DOHH2 (cell line): ENCODE data around the gene PSG4.
A peak's percentile ranks its signal among the peaks of the same experiment; 100 is the strongest.
"Not testable (repeated sequence)": the region's sequence is repeated elsewhere in the genome, so short reads cannot be mapped to it uniquely, and the experiment has no call there.

Source experiments
- H3F3A ChIP-seq: fragments of 200-600 bp; sonication (generic), shearing (Covaris generic); 2 replicates; pipeline ENCODE4 v1.6.0; 2016; ENCODE audit warnings: antibody characterized with exemption, mild to moderate bottlenecking; ENCODE audit not compliant: control insufficient read depth, insufficient read depth
- H3K27ac ChIP-seq: fragments of 200-600 bp; sonication (generic); 2 replicates; pipeline ENCODE4 v1.5.1; 2014; ENCODE audit warnings: low read depth, mild to moderate bottlenecking, low read length, moderate library complexity
- H3K27me3 ChIP-seq: fragments of 200-600 bp; sonication (generic); 2 replicates; pipeline ENCODE4 v1.6.1; 2014; ENCODE audit warnings: mild to moderate bottlenecking, low read length, mixed read lengths; ENCODE audit not compliant: control insufficient read depth
- H3K36me3 ChIP-seq: fragments of 200-600 bp; sonication (generic); 2 replicates; pipeline ENCODE4 v1.6.1; 2014; ENCODE audit warnings: mild to moderate bottlenecking, low read length, moderate library complexity, mixed read lengths; ENCODE audit not compliant: control insufficient read depth
- H3K4me1 ChIP-seq: fragments of 200-600 bp; sonication (generic); 2 replicates; pipeline ENCODE4 v1.6.1; 2014; ENCODE audit warnings: mild to moderate bottlenecking, low read length, mixed read lengths; ENCODE audit not compliant: control insufficient read depth
- H3K4me2 ChIP-seq: fragments of 200-600 bp; sonication (generic); 2 replicates; pipeline ENCODE4 v1.6.0; 2014; ENCODE audit warnings: mild to moderate bottlenecking, low read length, moderate library complexity
- H3K4me3 ChIP-seq: fragments of 200-600 bp; sonication (generic); 2 replicates; pipeline ENCODE4 v1.5.1; 2014; ENCODE audit warnings: mild to moderate bottlenecking, low read length, mixed read lengths
- H3K79me2 ChIP-seq: fragments of 200-600 bp; sonication (generic); 2 replicates; pipeline ENCODE4 v1.6.1; 2014; ENCODE audit warnings: mild to moderate bottlenecking, low read length, mixed read lengths; ENCODE audit not compliant: control insufficient read depth
- H3K9me2 ChIP-seq: fragments of 200-600 bp; sonication (generic); replicated peaks from 2 replicates; pipeline ENCODE4 v1.6.1; 2014; ENCODE audit warnings: mild to moderate bottlenecking, low read length, mixed read lengths; ENCODE audit not compliant: control insufficient read depth
- H3K9me3 ChIP-seq: fragments of 200-600 bp; sonication (generic); 2 replicates; pipeline ENCODE4 v1.6.1; 2014; ENCODE audit warnings: antibody characterized with exemption, low read length, mixed read lengths; ENCODE audit not compliant: control insufficient read depth, insufficient read depth
- H4K20me1 ChIP-seq: fragments of 200-600 bp; sonication (generic); 2 replicates; pipeline ENCODE4 v1.6.0; 2014; ENCODE audit warnings: low read depth, mild to moderate bottlenecking, antibody characterized with exemption, low read length, moderate library complexity; ENCODE audit not compliant: control insufficient read depth, insufficient read depth
- CTCF ChIP-seq: fragments of 200-600 bp; sonication (generic); IDR thresholded peaks from one replicate; pipeline ENCODE4 v1.5.1; 2014; ENCODE audit warnings: antibody characterized with exemption, mild to moderate bottlenecking, low read depth, low read length; ENCODE audit not compliant: poor library complexity, severe bottlenecking

PSG4 gene

GRCh38 chr19:43198686-43199419 lies 6.6 kb downstream of the PSG4 start:
- H3F3A ChIP-seq, H4K20me1 ChIP-seq, H3K27ac ChIP-seq, H3K9me2 ChIP-seq, H3K4me2 ChIP-seq, H3K27me3 ChIP-seq, H3K4me1 ChIP-seq, H3K79me2 ChIP-seq, H3K36me3 ChIP-seq, H3K9me3 ChIP-seq, H3K4me3 ChIP-seq: not testable (repeated sequence)
- peak; percentile 40 for TF ChIP-seq CTCF

GRCh38 chr19:43197666-43198397 lies 7.6 kb downstream of the PSG4 start:
- not testable (repeated sequence) for H3K9me2 ChIP-seq, H3K79me2 ChIP-seq, H4K20me1 ChIP-seq, H3K27me3 ChIP-seq, H3K27ac ChIP-seq, H3K4me3 ChIP-seq, H3K9me3 ChIP-seq, H3K4me1 ChIP-seq, H3K36me3 ChIP-seq, H3K4me2 ChIP-seq, H3F3A ChIP-seq

GRCh38 chr19:43194397-43194796 lies 11.0 kb downstream of the PSG4 start:
- not testable (repeated sequence) for H3K4me1 ChIP-seq, H3K9me3 ChIP-seq, H3K4me2 ChIP-seq, H3K27me3 ChIP-seq, H3K36me3 ChIP-seq, H3K27ac ChIP-seq, H3K79me2 ChIP-seq, H3K9me2 ChIP-seq, H3F3A ChIP-seq, H3K4me3 ChIP-seq, H4K20me1 ChIP-seq

- H3K4me3 ChIP-seq, H3K9me2 ChIP-seq, H3K9me3 ChIP-seq, H3K27me3 ChIP-seq, H3K4me1 ChIP-seq, H4K20me1 ChIP-seq, H3K4me2 ChIP-seq, H3K36me3 ChIP-seq, H3F3A ChIP-seq, H3K79me2 ChIP-seq, H3K27ac ChIP-seq: not testable (repeated sequence)
These were observed 12.9 kb downstream of the PSG4 start for GRCh38 chr19:43192381-43193155.

GRCh38 chr19:43188092-43188491 lies 17.3 kb downstream of the PSG4 start:
- not testable (repeated sequence) for H3F3A ChIP-seq, H4K20me1 ChIP-seq, H3K27me3 ChIP-seq, H3K4me3 ChIP-seq, H3K4me1 ChIP-seq, H3K36me3 ChIP-seq, H3K9me3 ChIP-seq, H3K79me2 ChIP-seq, H3K4me2 ChIP-seq, H3K27ac ChIP-seq, H3K9me2 ChIP-seq
- peak; percentile 25 for TF ChIP-seq CTCF

GRCh38 chr19:43186311-43186935 lies 19.0 kb downstream of the PSG4 start, which contains the start of gene PSG5:
PSG5 (minus strand) TSS chr19:43186536; CDS start chr19:43186405, 131 bp downstream.
- H3K27ac ChIP-seq, H3K27me3 ChIP-seq, H3K4me1 ChIP-seq, H3F3A ChIP-seq, H3K36me3 ChIP-seq, H3K9me2 ChIP-seq, H3K4me2 ChIP-seq, H3K9me3 ChIP-seq, H3K4me3 ChIP-seq, H3K79me2 ChIP-seq, H4K20me1 ChIP-seq: not testable (repeated sequence)
